HG03378 (cell line): Measurements from ENCODE around the gene CENPV.

Experiments used
- ATAC-seq: cut with Tn5 transposase; IDR thresholded peaks from one replicate; pipeline ENCODE4 v1.9.1; 2021; ENCODE audit warnings: mild to moderate bottlenecking, moderate library complexity; ENCODE audit not compliant: unreplicated experiment

Gene CENPV

GRCh38 chr17:16363749-16364536 lies 10.7 kb upstream of the CENPV start:
- peak; percentile 78 for ATAC-seq

GRCh38 chr17:16361874-16362273 lies 8.6 kb upstream of the CENPV start:
- no peak for ATAC-seq

GRCh38 chr17:16358394-16358793 lies 5.1 kb upstream of the CENPV start:
- no peak for ATAC-seq

GRCh38 chr17:16354585-16354984 lies 1.3 kb upstream of the CENPV start:
- no peak for ATAC-seq

GRCh38 chr17:16352667-16353316 lies 477 bp downstream of the CENPV start:
- no peak for ATAC-seq

GRCh38 chr17:16352303-16352666 lies 984 bp downstream of the CENPV start:
- no peak for ATAC-seq

- no peak for ATAC-seq
These were observed 1.4 kb downstream of the CENPV start for GRCh38 chr17:16351831-16352230.

- no peak for ATAC-seq
These were observed 3.8 kb downstream of the CENPV start for GRCh38 chr17:16349431-16349830.

- no peak for ATAC-seq
These were observed 4.7 kb downstream of the CENPV start for GRCh38 chr17:16348586-16348985.

- no peak for ATAC-seq
These were observed 6.5 kb downstream of the CENPV start for GRCh38 chr17:16346721-16347271.

GRCh38 chr17:16345565-16345964 lies 7.7 kb downstream of the CENPV start:
- ATAC-seq, result no peak

- no peak for ATAC-seq
These were observed 9.7 kb downstream of the CENPV start for GRCh38 chr17:16343569-16343968.

GRCh38 chr17:16342979-16343378 lies 10.3 kb downstream of the CENPV start:
- ATAC-seq, result no peak

GRCh38 chr17:16339959-16340358 lies 13.3 kb downstream of the CENPV start:
- ATAC-seq, result no peak

GRCh38 chr17:16339402-16339801 lies 13.9 kb downstream of the CENPV start:
- ATAC-seq, result no peak

- ATAC-seq, result no peak
These were observed 14.9 kb downstream of the CENPV start for GRCh38 chr17:16338391-16338790.

GRCh38 chr17:16329519-16330271 lies 23.6 kb downstream of the CENPV start:
- peak; percentile 47 for ATAC-seq

- no peak for ATAC-seq
These were observed 24.3 kb downstream of the CENPV start for GRCh38 chr17:16328997-16329396.

- no peak for ATAC-seq
These were observed 26.3 kb downstream of the CENPV start for GRCh38 chr17:16327018-16327417.

GRCh38 chr17:16325964-16326363 lies 27.3 kb downstream of the CENPV start:
- no peak for ATAC-seq

GRCh38 chr17:16322636-16323035 lies 30.6 kb downstream of the CENPV start:
- no peak for ATAC-seq

GRCh38 chr17:16319969-16320368 lies 33.3 kb downstream of the CENPV start:
- ATAC-seq, result no peak
